KOPT-K1 (cell line): ENCODE results near the gene BRD4.

Source experiments
- H3K27ac ChIP-seq: fragments of 200-600 bp; sonication (generic); 2 replicates; pipeline ENCODE4 v1.5.1; 2016; ENCODE audit warnings: antibody characterized with exemption, mild to moderate bottlenecking, low read depth, low read length; ENCODE audit not compliant: poor library complexity, severe bottlenecking
- H3K36me3 ChIP-seq: fragments of 200-600 bp; sonication (generic); 2 replicates; pipeline ENCODE4 v1.5.1; 2017; ENCODE audit warnings: antibody characterized with exemption, mild to moderate bottlenecking, low read length, moderate library complexity; ENCODE audit not compliant: insufficient read depth
- H3K9me3 ChIP-seq: fragments of 200-600 bp; sonication (generic); 2 replicates; pipeline ENCODE4 v1.5.1; 2017; ENCODE audit warnings: antibody characterized with exemption, low read length, mild to moderate bottlenecking; ENCODE audit not compliant: insufficient read depth, poor library complexity, severe bottlenecking

BRD4 gene

GRCh38 chr19:15305582-15306334, 26.6 kb downstream of the BRD4 start:
- no peaks in the 10 kb centered on the region for H3K36me3 ChIP-seq
- no peak overlapping the region for H3K27ac ChIP-seq

GRCh38 chr19:15304140-15304705, 28.1 kb downstream of the BRD4 start:
- H3K27ac ChIP-seq: no peak overlapping the region
- no peaks in the 10 kb centered on the region for H3K9me3 ChIP-seq

More at GRCh38 chr19:15305582-15306334, 26.6 kb downstream of the BRD4 start:
- H3K9me3 ChIP-seq: no peaks in the 10 kb centered on the region

GRCh38 chr19:15303105-15303780, 29.1 kb downstream of the BRD4 start:
- Histone ChIP-seq H3K27ac (no peak overlapping the region), H3K36me3 (no peaks in the 10 kb centered on the region), H3K9me3 (no peaks in the 10 kb centered on the region)

More at GRCh38 chr19:15304140-15304705, 28.1 kb downstream of the BRD4 start:
- no peaks in the 10 kb centered on the region for H3K36me3 ChIP-seq

- no peaks in the 10 kb centered on the region for H3K9me3 ChIP-seq
- H3K36me3 ChIP-seq: peaks cover 6% of the 10 kb centered on the region; the same call in 1 of the 2 replicates
- no peak overlapping the region for H3K27ac ChIP-seq
These were observed 31.7 kb downstream of the BRD4 start for GRCh38 chr19:15300533-15301197.

- peaks cover 6% of the 10 kb centered on the region; the same call in 1 of the 2 replicates for H3K36me3 ChIP-seq
- H3K27ac ChIP-seq: no peak overlapping the region
- H3K9me3 ChIP-seq: no peaks in the 10 kb centered on the region
These were observed 32.5 kb downstream of the BRD4 start for GRCh38 chr19:15299568-15300409.

- Histone ChIP-seq H3K27ac (no peak overlapping the region), H3K9me3 (no peaks in the 10 kb centered on the region), H3K36me3 (peaks cover 6% of the 10 kb centered on the region; the same call in 1 of the 2 replicates)
These were observed 33.3 kb downstream of the BRD4 start for GRCh38 chr19:15298847-15299567.

GRCh38 chr19:15297416-15298224, 34.7 kb downstream of the BRD4 start:
- Histone ChIP-seq H3K36me3 (peaks cover 6% of the 10 kb centered on the region; the same call in 1 of the 2 replicates), H3K9me3 (no peaks in the 10 kb centered on the region), H3K27ac (peak overlapping the region; percentile 14)

GRCh38 chr19:15296841-15297415, 35.4 kb downstream of the BRD4 start:
- H3K9me3 ChIP-seq: no peaks in the 10 kb centered on the region
- peak overlapping the region; percentile 14 for H3K27ac ChIP-seq
- peaks cover 6% of the 10 kb centered on the region; the same call in 1 of the 2 replicates for H3K36me3 ChIP-seq

GRCh38 chr19:15296353-15296752, 36.0 kb downstream of the BRD4 start:
- peaks cover 6% of the 10 kb centered on the region; the same call in 1 of the 2 replicates for H3K36me3 ChIP-seq
- H3K27ac ChIP-seq: no peak overlapping the region
- no peaks in the 10 kb centered on the region for H3K9me3 ChIP-seq

GRCh38 chr19:15294561-15294990, 37.8 kb downstream of the BRD4 start:
- peak overlapping the region; percentile 60 for H3K27ac ChIP-seq

GRCh38 chr19:15293781-15294491, 38.4 kb downstream of the BRD4 start:
- Histone ChIP-seq H3K9me3 (no peaks in the 10 kb centered on the region), H3K36me3 (peaks cover 6% of the 10 kb centered on the region; the same call in 1 of the 2 replicates), H3K27ac (peak overlapping the region; percentile 60)

More at GRCh38 chr19:15294561-15294990, 37.8 kb downstream of the BRD4 start:
- no peaks in the 10 kb centered on the region for H3K9me3 ChIP-seq
- peaks cover 6% of the 10 kb centered on the region; the same call in 1 of the 2 replicates for H3K36me3 ChIP-seq

- H3K36me3 ChIP-seq: peaks cover 6% of the 10 kb centered on the region; the same call in 1 of the 2 replicates
- no peaks in the 10 kb centered on the region for H3K9me3 ChIP-seq
- H3K27ac ChIP-seq: peak overlapping the region; percentile 60
These were observed 39.3 kb downstream of the BRD4 start for GRCh38 chr19:15292847-15293582.
